Progenitor cell of endocrine pancreas (in vitro differentiated cells): ENCODE measurements around the gene HSD17B8. TPM values are rescaled to one million over a fixed set of nuclear protein-coding genes. Genes with fewer than 3 reads are reported as not detected.

ENCODE experiments used
- DNase-seq: peaks from one replicate; pipeline ENCODE4 v3.0.0; 2021; ENCODE audit warnings: low spot score; ENCODE audit not compliant: unreplicated experiment
- H3K27ac Mint-ChIP-seq: 2 replicates; pipeline ENCODE4 v1.8.0; 2021; ENCODE audit warnings: mild to moderate bottlenecking, moderate library complexity, mixed read lengths
- H3K27me3 Mint-ChIP-seq: 2 replicates; pipeline ENCODE4 v1.8.0; 2021; ENCODE audit warnings: mixed read lengths
- H3K36me3 Mint-ChIP-seq: 2 replicates; pipeline ENCODE4 v1.8.0; 2022; ENCODE audit warnings: mixed read lengths; ENCODE audit not compliant: insufficient read depth
- H3K4me1 Mint-ChIP-seq: 2 replicates; pipeline ENCODE4 v1.8.0; 2021; ENCODE audit warnings: low read depth, mixed read lengths
- H3K4me3 Mint-ChIP-seq: 2 replicates; pipeline ENCODE4 v1.8.0; 2021; ENCODE audit warnings: low read depth, mild to moderate bottlenecking, moderate library complexity, mixed read lengths
- H3K9me3 Mint-ChIP-seq: 2 replicates; pipeline ENCODE4 v1.8.0; 2021; ENCODE audit warnings: low read depth, mixed read lengths
- total RNA-seq: library from RNA; stranded (reverse); gene quantifications from 2 replicates; pipeline ENCODE4 v1.2.1, GENCODE V29; 2021
- TF ChIP-seq, protein P1 (sequence below): fragments of 200-600 bp; sonication (generic); IDR thresholded peaks from one replicate; pipeline ENCODE4 v1.5.0; 2021; ENCODE audit warnings: antibody characterized with exemption, mild to moderate bottlenecking; ENCODE audit not compliant: unreplicated experiment

Gene HSD17B8
- total RNA-seq, 1 donor from 2014 or later: 9.2 TPM

GRCh38 chr6:33202799-33203198 lies 1.7 kb upstream of the HSD17B8 start:
- Mint-ChIP-seq H3K4me1 (peaks cover 53% of the 10 kb centered on the region), H3K27me3 (peaks cover 3% of the 10 kb centered on the region), H3K4me3 (peak overlapping the region; percentile 100), H3K27ac (no peak overlapping the region), H3K9me3 (no peaks in the 10 kb centered on the region), H3K36me3 (peaks cover 16% of the 10 kb centered on the region)
- DNase-seq: no peak
- TF ChIP-seq, protein P1, sequence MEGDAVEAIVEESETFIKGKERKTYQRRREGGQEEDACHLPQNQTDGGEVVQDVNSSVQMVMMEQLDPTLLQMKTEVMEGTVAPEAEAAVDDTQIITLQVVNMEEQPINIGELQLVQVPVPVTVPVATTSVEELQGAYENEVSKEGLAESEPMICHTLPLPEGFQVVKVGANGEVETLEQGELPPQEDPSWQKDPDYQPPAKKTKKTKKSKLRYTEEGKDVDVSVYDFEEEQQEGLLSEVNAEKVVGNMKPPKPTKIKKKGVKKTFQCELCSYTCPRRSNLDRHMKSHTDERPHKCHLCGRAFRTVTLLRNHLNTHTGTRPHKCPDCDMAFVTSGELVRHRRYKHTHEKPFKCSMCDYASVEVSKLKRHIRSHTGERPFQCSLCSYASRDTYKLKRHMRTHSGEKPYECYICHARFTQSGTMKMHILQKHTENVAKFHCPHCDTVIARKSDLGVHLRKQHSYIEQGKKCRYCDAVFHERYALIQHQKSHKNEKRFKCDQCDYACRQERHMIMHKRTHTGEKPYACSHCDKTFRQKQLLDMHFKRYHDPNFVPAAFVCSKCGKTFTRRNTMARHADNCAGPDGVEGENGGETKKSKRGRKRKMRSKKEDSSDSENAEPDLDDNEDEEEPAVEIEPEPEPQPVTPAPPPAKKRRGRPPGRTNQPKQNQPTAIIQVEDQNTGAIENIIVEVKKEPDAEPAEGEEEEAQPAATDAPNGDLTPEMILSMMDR: no peak

DNA sequence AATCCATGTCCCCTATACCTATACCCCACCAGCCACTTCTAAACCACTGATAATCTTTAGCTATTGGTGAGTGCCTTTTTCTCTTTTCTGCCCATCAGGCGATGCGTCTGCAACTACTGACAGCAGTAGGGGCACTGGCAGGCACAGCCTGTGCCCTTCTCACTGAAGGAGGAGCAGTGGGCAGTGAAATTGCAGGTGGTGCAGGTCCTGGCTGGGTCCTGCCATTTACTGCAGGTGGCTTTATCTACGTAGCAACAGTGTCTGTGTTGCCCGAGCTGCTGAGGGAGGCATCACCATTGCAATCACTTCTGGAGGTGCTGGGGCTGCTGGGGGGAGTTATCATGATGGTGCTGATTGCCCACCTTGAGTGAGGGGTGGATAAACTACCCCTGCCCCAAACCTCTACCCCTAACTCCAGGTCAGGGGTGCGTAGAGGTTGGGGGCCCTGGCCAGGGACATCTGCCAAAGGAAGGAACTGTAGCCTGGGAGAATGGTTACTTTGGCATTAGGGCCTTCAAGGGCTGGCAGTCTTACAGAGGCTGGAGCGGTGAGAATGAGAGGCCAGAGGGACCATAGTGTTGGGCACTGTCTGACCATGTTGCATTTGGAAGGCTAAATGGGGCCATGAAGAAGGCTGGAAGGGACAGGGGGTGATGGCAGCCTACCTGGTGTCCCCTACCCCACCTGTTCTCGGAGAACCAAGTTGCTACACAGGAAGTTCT lies 851 bp upstream of the HSD17B8 start:
- TF ChIP-seq, protein P1: no peak
- peak overlapping the region; percentile 100 for H3K4me3 Mint-ChIP-seq
- H3K27me3 Mint-ChIP-seq: peaks cover 3% of the 10 kb centered on the region
- H3K9me3 Mint-ChIP-seq: no peaks in the 10 kb centered on the region
- peaks cover 45% of the 10 kb centered on the region for H3K4me1 Mint-ChIP-seq
- no peak for DNase-seq
- H3K27ac Mint-ChIP-seq: peak overlapping the region; percentile 93
- peaks cover 16% of the 10 kb centered on the region for H3K36me3 Mint-ChIP-seq

DNA sequence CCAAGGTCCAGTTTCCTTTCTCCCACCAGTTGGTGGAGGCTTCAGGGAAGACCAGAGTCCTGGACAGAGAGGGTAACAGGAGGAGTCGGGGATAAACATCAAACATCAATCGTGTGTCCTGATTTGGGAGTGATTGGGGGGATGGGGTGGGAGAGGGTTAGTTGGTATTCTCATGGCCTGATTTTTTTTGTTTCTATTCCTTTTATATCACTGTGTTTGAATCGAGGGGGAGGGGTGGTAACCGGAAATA lies 365 bp upstream of the HSD17B8 start:
- H3K4me3 Mint-ChIP-seq: peak overlapping the region; percentile 89
- no peaks in the 10 kb centered on the region for H3K9me3 Mint-ChIP-seq
- peaks cover 3% of the 10 kb centered on the region for H3K27me3 Mint-ChIP-seq
- H3K4me1 Mint-ChIP-seq: peaks cover 46% of the 10 kb centered on the region
- no peak for DNase-seq
- TF ChIP-seq, protein P1: no peak
- H3K27ac Mint-ChIP-seq: peak overlapping the region; percentile 93
- H3K36me3 Mint-ChIP-seq: peaks cover 16% of the 10 kb centered on the region

GRCh38 chr6:33205191-33206026 lies 954 bp downstream of the HSD17B8 start:
- DNase-seq: no peak

More at GRCh38 chr6:33205191-33206026, 954 bp downstream of the HSD17B8 start:
- Mint-ChIP-seq H3K4me3 (peak overlapping the region; percentile 89), H3K4me1 (peaks cover 41% of the 10 kb centered on the region), H3K36me3 (peaks cover 21% of the 10 kb centered on the region), H3K27ac (peak overlapping the region; percentile 95), H3K9me3 (no peaks in the 10 kb centered on the region), H3K27me3 (peaks cover 3% of the 10 kb centered on the region)
- TF ChIP-seq, protein P1: no peak
